Omental fat pad (tissue), 4 donors: ENCODE data around the gene MAPKBP1. TPM values are rescaled to one million over a fixed set of nuclear protein-coding genes. Genes with fewer than 3 reads are reported as not detected.
"Not testable (repeated sequence)": the region's sequence is repeated elsewhere in the genome, so short reads cannot be mapped to it uniquely, and the experiment has no call there.

ENCODE experiments used
- ATAC-seq: fragments of 150-250 bp; one replicate; pipeline ENCODE4 v1.9.1; 2016; ENCODE audit warnings: mild to moderate bottlenecking, moderate library complexity; ENCODE audit not compliant: low FRiP score
- DNase-seq: peaks from one replicate; pipeline ENCODE4 v3.0.0-alpha.2; 2019; ENCODE audit warnings: low spot score
- total RNA-seq, 4 donors: library from RNA; depleted of rRNA; stranded (reverse); fragments of >200 nt; gene quantifications; one replicate each; pipeline ENCODE4 v1.1.0, GENCODE V29; 2016
- TF ChIP-seq, protein P1 (sequence below), 3 donors: fragments of 450-650 bp; IDR thresholded peaks; one replicate each; pipeline ENCODE4 v1.5.1; 2016 to 2017; ENCODE audit warnings: antibody characterized with exemption in 3 of 3, mild to moderate bottlenecking in 3 of 3, moderate library complexity in 2 of 3

Gene MAPKBP1, protein sequence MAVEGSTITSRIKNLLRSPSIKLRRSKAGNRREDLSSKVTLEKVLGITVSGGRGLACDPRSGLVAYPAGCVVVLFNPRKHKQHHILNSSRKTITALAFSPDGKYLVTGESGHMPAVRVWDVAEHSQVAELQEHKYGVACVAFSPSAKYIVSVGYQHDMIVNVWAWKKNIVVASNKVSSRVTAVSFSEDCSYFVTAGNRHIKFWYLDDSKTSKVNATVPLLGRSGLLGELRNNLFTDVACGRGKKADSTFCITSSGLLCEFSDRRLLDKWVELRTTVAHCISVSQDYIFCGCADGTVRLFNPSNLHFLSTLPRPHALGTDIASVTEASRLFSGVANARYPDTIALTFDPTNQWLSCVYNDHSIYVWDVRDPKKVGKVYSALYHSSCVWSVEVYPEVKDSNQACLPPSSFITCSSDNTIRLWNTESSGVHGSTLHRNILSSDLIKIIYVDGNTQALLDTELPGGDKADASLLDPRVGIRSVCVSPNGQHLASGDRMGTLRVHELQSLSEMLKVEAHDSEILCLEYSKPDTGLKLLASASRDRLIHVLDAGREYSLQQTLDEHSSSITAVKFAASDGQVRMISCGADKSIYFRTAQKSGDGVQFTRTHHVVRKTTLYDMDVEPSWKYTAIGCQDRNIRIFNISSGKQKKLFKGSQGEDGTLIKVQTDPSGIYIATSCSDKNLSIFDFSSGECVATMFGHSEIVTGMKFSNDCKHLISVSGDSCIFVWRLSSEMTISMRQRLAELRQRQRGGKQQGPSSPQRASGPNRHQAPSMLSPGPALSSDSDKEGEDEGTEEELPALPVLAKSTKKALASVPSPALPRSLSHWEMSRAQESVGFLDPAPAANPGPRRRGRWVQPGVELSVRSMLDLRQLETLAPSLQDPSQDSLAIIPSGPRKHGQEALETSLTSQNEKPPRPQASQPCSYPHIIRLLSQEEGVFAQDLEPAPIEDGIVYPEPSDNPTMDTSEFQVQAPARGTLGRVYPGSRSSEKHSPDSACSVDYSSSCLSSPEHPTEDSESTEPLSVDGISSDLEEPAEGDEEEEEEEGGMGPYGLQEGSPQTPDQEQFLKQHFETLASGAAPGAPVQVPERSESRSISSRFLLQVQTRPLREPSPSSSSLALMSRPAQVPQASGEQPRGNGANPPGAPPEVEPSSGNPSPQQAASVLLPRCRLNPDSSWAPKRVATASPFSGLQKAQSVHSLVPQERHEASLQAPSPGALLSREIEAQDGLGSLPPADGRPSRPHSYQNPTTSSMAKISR (N-terminal part only)
- total RNA-seq, result 10 to 100 TPM; 13.4 to 24.1 (median 14.4) TPM

DNA sequence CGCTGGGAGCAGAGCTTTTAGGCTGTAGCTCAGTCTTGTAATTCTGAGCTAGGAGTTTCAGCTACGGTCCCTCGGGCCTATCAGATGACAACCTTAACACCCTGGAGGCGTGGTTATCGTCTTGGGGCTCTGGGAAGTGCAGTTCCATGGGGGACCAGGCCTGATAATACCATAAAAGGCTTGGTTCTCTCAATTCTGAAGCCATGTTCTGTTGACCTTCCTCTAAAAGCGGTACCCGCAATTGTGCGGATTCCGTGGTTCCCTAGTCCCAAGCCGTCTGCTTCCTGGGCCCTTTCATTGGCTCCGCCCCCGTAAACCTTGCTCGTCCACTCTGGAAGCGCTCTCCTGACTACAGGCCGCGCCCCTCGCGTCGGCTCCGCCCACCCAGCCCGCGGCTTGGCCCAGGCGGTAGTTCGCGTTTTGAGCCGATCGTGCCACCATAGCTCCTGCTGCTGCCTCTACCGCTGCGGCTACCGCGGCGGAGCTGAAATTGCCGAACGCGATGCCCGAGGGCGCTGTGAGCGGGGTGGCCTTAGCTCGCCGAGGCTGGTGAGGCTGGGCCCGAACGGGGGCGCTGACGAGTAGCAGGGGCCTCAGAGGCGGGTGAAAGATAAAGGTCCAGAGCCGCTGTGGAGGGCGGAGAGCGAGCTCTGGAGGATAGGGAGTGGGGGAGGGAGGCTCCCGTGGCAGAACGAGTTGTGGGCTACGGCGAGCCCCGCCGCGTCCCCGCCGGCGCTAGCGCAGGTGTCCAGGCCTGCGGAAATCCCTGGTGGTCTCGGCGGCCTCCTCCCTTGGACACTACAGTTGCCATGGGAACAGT lies at the start of gene MAPKBP1:
Gene MAPKBP1 (plus strand): TSS at position 423 of the 820 bp plus-strand sequence. CDS start 792 bp downstream, outside the sequence.
- ATAC-seq (peak; percentile 92), DNase-seq (peak; percentile 84)
- TF ChIP-seq, protein P1, sequence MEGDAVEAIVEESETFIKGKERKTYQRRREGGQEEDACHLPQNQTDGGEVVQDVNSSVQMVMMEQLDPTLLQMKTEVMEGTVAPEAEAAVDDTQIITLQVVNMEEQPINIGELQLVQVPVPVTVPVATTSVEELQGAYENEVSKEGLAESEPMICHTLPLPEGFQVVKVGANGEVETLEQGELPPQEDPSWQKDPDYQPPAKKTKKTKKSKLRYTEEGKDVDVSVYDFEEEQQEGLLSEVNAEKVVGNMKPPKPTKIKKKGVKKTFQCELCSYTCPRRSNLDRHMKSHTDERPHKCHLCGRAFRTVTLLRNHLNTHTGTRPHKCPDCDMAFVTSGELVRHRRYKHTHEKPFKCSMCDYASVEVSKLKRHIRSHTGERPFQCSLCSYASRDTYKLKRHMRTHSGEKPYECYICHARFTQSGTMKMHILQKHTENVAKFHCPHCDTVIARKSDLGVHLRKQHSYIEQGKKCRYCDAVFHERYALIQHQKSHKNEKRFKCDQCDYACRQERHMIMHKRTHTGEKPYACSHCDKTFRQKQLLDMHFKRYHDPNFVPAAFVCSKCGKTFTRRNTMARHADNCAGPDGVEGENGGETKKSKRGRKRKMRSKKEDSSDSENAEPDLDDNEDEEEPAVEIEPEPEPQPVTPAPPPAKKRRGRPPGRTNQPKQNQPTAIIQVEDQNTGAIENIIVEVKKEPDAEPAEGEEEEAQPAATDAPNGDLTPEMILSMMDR (IDR thresholded peaks at IDR 0.05), result no peak

DNA sequence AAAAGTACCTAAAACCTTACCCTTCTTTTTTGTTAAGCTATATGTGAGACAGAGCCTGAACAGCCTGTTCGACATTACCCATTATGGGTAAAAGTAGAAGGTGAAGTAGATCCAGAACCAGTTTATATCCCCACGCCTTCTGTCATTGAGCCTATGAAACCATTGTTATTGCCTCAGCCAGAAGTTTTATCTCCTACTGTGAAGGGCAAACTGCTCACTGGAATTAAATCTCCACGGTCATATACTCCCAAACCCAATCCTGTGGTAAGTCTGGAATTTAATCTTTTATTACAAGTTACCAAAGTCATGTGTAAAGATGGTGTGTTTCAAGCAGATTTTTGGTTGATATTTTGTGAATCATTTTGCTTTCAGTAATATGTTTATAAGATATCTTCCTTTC lies 47.1 kb upstream of the MAPKBP1 start:
- DNase-seq (no peak), ATAC-seq (no peak)
- TF ChIP-seq, protein P1 (IDR thresholded peaks at IDR 0.05), result no peak

DNA sequence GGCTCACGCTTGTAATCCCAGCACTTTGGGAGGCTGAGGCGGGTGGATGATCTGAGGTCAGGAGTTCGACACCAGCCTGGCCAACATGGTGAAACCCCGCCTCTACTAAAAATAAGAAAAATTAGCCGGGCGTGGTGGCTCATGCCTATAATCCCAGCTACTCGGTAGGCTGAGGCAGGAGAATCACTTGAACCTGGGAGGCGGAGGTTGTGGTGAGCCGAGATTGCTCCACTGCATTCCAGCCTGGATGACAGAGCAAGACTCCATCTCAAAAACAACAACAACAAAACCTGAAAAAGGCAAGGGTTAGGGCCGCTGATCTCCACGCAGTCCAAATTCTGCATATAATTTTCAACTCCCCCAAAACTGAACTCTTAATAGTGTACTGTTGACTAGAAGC lies 46.2 kb upstream of the MAPKBP1 start:
- not testable (repeated sequence) for ATAC-seq, DNase-seq

DNA sequence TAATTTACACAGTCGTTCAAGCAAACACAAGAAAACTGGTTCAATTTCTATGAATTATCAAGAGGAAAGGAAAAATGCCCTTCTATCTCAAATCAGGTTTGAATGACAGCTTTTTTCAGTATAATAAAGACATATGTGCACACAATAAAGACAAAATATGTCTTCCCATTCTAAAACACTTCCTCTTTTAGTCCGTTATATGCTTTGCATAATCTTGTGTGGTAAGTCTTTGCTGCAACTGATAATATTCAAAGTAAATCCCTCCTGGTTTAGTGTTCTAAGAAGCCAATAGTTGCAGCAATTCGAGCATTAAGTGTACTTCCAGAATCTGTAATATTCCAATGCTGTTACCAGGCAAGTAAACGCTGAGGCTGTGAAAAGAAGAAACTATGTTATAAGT lies 43.7 kb upstream of the MAPKBP1 start:
- DNase-seq, result no peak
- no peak for ATAC-seq
- TF ChIP-seq, protein P1 (IDR thresholded peaks at IDR 0.05), result no peak

DNA sequence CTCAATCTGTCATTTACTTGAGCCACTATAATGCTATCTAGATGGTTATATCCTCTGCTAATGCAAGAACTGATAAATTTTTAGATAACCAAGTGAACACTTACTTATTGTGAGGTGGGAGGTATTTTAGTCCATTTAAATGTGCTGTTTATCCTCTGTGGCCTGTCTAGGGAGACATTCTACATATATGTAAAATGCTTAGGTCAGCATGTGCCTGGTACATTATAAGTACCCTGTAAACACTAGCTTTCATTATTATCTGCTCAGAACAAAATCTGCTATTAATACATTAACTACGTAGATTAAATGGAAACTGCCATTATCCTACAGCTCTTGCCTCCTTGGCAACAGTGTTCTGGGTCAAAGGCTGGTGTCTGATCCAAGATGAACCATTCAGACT lies 41.8 kb upstream of the MAPKBP1 start:
- TF ChIP-seq, protein P1 (IDR thresholded peaks at IDR 0.05), result no peak
- no peak for ATAC-seq
- DNase-seq, result no peak

DNA sequence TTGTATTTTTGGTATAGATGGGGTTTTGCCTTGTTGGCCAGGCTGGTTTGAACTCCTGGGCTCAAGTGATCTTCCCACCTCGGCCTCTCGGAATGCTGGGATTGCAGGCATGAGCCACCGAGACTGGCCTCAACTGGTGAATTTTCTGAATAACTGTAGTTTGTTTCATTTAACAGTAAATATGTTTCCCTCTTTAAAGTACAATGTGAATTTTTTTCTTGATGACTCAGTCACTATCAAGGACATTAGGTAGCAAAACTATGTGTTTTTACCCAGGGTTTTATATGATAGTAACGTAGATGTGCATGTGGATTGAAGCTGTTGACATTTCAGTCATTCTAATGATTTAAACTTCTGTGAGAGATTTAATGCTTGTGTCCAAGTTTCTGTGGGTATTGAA lies 40.2 kb upstream of the MAPKBP1 start:
- ATAC-seq (no peak), DNase-seq (no peak)
- TF ChIP-seq, protein P1 (IDR thresholded peaks at IDR 0.05), result no peak
